Loucy (cell line): Measurements from ENCODE around the gene POLR3B.

Experiments used
- H2AFZ ChIP-seq: fragments of 200-600 bp; sonication (generic); 2 replicates; pipeline ENCODE4 v1.6.0; 2016; ENCODE audit warnings: antibody characterized with exemption, mild to moderate bottlenecking, low read length, moderate library complexity
- H3F3A ChIP-seq: fragments of 200-600 bp; 2 replicates; pipeline ENCODE4 v1.6.0; 2016; ENCODE audit warnings: antibody characterized with exemption, low read depth, mild to moderate bottlenecking
- H3K27me3 ChIP-seq: fragments of 200-600 bp; sonication (generic); 2 replicates; pipeline ENCODE4 v1.6.1; 2014; ENCODE audit warnings: low read length, mild to moderate bottlenecking; ENCODE audit not compliant: insufficient read depth, poor library complexity, severe bottlenecking
- H3K36me3 ChIP-seq: fragments of 200-600 bp; sonication (generic); 2 replicates; pipeline ENCODE4 v1.6.1; 2016; ENCODE audit warnings: low read length; ENCODE audit not compliant: insufficient read depth
- H3K4me1 ChIP-seq: fragments of 200-600 bp; sonication (generic); 2 replicates; pipeline ENCODE4 v1.5.1; 2014; ENCODE audit warnings: low read length, mild to moderate bottlenecking; ENCODE audit not compliant: insufficient read depth, poor library complexity, severe bottlenecking
- H3K4me2 ChIP-seq: fragments of 200-600 bp; sonication (generic); 2 replicates; pipeline ENCODE4 v1.6.0; 2014; ENCODE audit warnings: antibody characterized with exemption, low read length, low read depth, mild to moderate bottlenecking; ENCODE audit not compliant: poor library complexity, severe bottlenecking
- H3K4me3 ChIP-seq: fragments of 200-600 bp; sonication (generic); 2 replicates; pipeline ENCODE4 v1.5.1; 2014; ENCODE audit warnings: low read length, mild to moderate bottlenecking, mixed read lengths; ENCODE audit not compliant: poor library complexity, severe bottlenecking
- H3K79me2 ChIP-seq: fragments of 200-600 bp; sonication (generic); 2 replicates; pipeline ENCODE4 v1.6.1; 2014; ENCODE audit warnings: low read length; ENCODE audit not compliant: insufficient read depth
- H3K9ac ChIP-seq: fragments of 200-600 bp; sonication (generic); 2 replicates; pipeline ENCODE4 v1.6.0; 2014; ENCODE audit warnings: mild to moderate bottlenecking, low read depth, low read length, moderate library complexity; ENCODE audit not compliant: poor library complexity, severe bottlenecking
- H3K9me2 ChIP-seq: fragments of 200-600 bp; sonication (generic); replicated peaks from 2 replicates; pipeline ENCODE4 v1.6.1; 2016; ENCODE audit warnings: low read depth, low read length, mixed read lengths
- H3K9me3 ChIP-seq: fragments of 200-600 bp; sonication (generic); 2 replicates; pipeline ENCODE4 v1.6.1; 2014; ENCODE audit warnings: mild to moderate bottlenecking, antibody characterized with exemption, low read length, low read depth; ENCODE audit not compliant: insufficient read depth
- H4K20me1 ChIP-seq: fragments of 200-600 bp; sonication (generic); 2 replicates; pipeline ENCODE4 v1.6.0; 2014; ENCODE audit warnings: antibody characterized with exemption, low read length, mild to moderate bottlenecking; ENCODE audit not compliant: insufficient read depth, poor library complexity, severe bottlenecking
- EZH2phosphoT487 ChIP-seq: fragments of 200-600 bp; IDR thresholded peaks from 2 replicates; pipeline ENCODE4 v1.6.1; 2018; ENCODE audit warnings: antibody characterized with exemption, mild to moderate bottlenecking, moderate library complexity, borderline replicate concordance
- TF ChIP-seq, protein P1 (sequence below): fragments of 200-600 bp; sonication (generic); conservative IDR thresholded peaks from 2 replicates; pipeline ENCODE4 v1.5.1; 2014; ENCODE audit warnings: mild to moderate bottlenecking, antibody characterized with exemption, low read length

Gene POLR3B

DNA sequence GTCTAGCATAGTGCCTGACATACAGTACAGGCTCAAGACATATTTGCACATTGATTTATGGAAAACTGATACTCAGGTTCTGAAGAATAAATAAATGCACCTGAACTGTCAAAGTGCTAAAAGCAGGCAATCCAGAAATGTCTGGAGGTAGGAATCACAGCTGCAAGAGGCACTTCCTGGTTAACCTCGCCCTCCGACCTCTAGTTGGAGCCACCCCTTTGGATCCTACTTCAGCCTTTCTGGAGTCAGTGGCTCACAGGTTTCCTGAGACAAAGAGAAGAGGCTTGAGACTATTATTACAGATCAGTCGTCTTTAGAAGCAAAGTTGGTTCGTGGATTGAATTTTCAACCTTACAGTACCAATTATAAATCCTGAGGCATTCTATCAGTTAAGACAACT is 42.0 kb upstream of the POLR3B start:
- no peaks in the 10 kb centered on the region for H3K4me1 ChIP-seq
- no peaks in the 10 kb centered on the region for H3K9me2 ChIP-seq
- no peak for TF ChIP-seq EZH2phosphoT487
- TF ChIP-seq, protein P1, sequence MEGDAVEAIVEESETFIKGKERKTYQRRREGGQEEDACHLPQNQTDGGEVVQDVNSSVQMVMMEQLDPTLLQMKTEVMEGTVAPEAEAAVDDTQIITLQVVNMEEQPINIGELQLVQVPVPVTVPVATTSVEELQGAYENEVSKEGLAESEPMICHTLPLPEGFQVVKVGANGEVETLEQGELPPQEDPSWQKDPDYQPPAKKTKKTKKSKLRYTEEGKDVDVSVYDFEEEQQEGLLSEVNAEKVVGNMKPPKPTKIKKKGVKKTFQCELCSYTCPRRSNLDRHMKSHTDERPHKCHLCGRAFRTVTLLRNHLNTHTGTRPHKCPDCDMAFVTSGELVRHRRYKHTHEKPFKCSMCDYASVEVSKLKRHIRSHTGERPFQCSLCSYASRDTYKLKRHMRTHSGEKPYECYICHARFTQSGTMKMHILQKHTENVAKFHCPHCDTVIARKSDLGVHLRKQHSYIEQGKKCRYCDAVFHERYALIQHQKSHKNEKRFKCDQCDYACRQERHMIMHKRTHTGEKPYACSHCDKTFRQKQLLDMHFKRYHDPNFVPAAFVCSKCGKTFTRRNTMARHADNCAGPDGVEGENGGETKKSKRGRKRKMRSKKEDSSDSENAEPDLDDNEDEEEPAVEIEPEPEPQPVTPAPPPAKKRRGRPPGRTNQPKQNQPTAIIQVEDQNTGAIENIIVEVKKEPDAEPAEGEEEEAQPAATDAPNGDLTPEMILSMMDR, result no peak
- H2AFZ ChIP-seq, result 0 out of 2 replicates have a peak overlapping the region, but pooled peaks have one; percentile 12
- H3K4me2 ChIP-seq, result no peak overlapping the region
- H3K36me3 ChIP-seq, result no peaks in the 10 kb centered on the region
- no peaks in the 10 kb centered on the region for H4K20me1 ChIP-seq
- no peaks in the 10 kb centered on the region for H3K79me2 ChIP-seq
- no peaks in the 10 kb centered on the region for H3K27me3 ChIP-seq
- no peak overlapping the region for H3K9ac ChIP-seq
- H3F3A ChIP-seq, result no peaks in the 10 kb centered on the region
- no peak overlapping the region for H3K4me3 ChIP-seq
- H3K9me3 ChIP-seq, result no peaks in the 10 kb centered on the region

DNA sequence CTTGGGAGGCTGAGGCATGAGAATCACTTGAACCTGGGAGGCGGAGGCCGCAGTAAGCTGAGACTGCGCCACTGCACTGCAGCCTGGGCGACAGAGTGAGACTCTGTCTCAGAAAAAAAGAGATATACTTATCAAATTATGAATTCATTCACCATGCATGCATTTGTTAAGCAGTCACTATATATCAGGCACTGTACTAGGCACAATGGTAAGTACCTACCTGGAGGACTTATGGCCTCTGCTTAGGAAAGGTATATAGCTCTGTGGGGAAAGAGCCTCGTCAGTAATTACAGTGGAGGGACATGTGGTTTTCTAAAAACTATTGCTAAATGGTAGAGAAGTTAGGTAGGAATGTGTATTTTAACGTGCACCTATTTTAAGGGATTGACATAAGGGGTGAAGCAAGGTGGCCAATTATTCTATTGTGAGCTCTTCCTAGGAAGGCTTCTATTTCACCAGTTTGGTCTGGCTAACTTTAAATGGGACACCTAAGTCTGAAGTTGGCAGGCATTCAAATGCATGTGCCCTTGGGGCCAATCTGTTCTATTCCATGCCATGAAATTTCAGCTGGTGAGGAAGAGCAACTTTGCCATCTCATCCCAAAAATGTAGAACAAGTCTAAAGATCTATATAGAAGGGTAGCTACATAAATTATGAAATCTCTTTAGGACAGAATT is 40.0 kb upstream of the POLR3B start:
- no peak overlapping the region for H2AFZ ChIP-seq
- no peak overlapping the region for H3K4me2 ChIP-seq
- H3K79me2 ChIP-seq, result no peaks in the 10 kb centered on the region
- H3K9me3 ChIP-seq, result no peaks in the 10 kb centered on the region
- no peak overlapping the region for H3K9ac ChIP-seq
- no peaks in the 10 kb centered on the region for H3F3A ChIP-seq
- no peaks in the 10 kb centered on the region for H3K36me3 ChIP-seq
- H3K9me2 ChIP-seq, result no peaks in the 10 kb centered on the region
- no peak overlapping the region for H3K4me3 ChIP-seq
- no peak for TF ChIP-seq EZH2phosphoT487
- TF ChIP-seq, protein P1, result no peak
- no peaks in the 10 kb centered on the region for H3K27me3 ChIP-seq
- H4K20me1 ChIP-seq, result no peaks in the 10 kb centered on the region
- H3K4me1 ChIP-seq, result no peaks in the 10 kb centered on the region

DNA sequence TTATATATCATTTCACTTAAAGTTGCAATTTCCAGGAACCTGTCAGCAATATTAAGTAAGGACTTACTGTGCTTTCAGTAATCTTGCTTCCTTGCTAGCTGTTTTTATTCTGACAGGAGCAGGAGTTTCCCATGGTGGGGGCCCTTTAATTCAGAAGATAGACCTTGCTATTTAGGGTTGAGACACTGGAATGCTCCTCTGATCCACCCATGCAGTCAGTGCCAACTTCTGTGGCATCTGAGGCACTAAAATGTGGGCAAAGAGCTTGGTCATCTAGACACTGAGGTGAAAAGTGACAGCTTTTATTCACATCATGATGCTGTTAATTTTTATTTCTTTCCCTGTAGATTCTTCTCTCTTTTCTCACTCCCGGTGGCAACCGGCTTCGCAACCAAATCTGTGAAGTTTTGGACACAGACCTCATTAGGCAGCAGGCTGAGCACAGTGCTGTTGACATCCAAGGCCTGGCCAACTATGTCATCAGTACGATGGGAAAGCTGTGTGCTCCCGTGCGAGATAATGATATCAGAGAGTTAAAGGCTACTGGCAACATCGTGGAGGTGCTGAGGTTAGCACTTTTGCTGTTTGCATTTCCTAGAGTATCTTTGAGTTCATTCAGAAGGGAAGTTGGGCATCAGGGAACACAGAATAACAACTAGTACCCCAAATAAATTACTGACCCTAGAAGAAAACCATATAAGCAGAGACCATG is 36.3 kb upstream of the POLR3B start:
- H4K20me1 ChIP-seq, result no peaks in the 10 kb centered on the region
- TF ChIP-seq, protein P1, result no peak
- no peak for TF ChIP-seq EZH2phosphoT487
- H3K79me2 ChIP-seq, result no peaks in the 10 kb centered on the region
- H3K36me3 ChIP-seq, result no peaks in the 10 kb centered on the region
- no peak overlapping the region for H2AFZ ChIP-seq
- no peaks in the 10 kb centered on the region for H3K4me1 ChIP-seq
- no peaks in the 10 kb centered on the region for H3K27me3 ChIP-seq
- H3K9ac ChIP-seq, result no peak overlapping the region
- no peaks in the 10 kb centered on the region for H3K9me2 ChIP-seq
- H3K4me3 ChIP-seq, result no peak overlapping the region
- no peaks in the 10 kb centered on the region for H3K9me3 ChIP-seq
- H3F3A ChIP-seq, result no peaks in the 10 kb centered on the region
- H3K4me2 ChIP-seq, result no peak overlapping the region
